ENCODE measurements around the gene MCTP1. TPM values are rescaled to one million over a fixed set of nuclear protein-coding genes. Genes with fewer than 3 reads are reported as not detected.

The MCTP1 gene
- total RNA-seq, 1 donor from 2014 or later = 3.7 TPM

DNA sequence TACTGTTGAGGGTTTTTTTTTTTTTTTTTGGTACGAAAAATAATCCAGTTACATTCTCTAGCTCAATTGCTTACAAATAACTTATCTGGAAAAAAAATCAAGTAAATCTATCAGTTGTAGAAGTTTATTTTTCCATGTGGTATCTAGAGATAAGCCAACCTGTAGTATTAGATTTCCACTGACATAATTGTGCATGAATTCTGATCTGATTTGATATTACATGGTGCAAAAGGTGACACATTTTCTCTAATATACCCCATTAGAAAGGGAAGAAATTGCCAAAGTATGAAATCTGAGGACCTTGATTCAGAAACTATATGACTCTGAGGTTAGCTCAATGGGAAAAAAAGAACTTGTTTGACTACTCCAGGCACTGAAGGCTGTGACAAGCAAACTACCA, 524.9 kb downstream of the MCTP1 start:
- Mint-ChIP-seq H3K4me3 (no peak overlapping the region), H3K9me3 (no peaks in the 10 kb centered on the region), H3K27me3 (ENCODE audit: insufficient read depth, low read depth) (no peaks in the 10 kb centered on the region), H3K4me1 (no peaks in the 10 kb centered on the region), H3K27ac (no peak overlapping the region), H3K36me3 (no peaks in the 10 kb centered on the region)
- Histone ChIP-seq H4K20me1 (ENCODE audit: low read depth) (no peaks in the 10 kb centered on the region), H3K9ac (no peak overlapping the region), H3K79me2 (ENCODE audit: low read depth) (no peaks in the 10 kb centered on the region), H3F3A (ENCODE audit: low read depth) (no peaks in the 10 kb centered on the region), H3K4me1 (no peaks in the 10 kb centered on the region), H3K4me3 (no peak overlapping the region), H3K36me3 (no peaks in the 10 kb centered on the region), H3K27ac (no peak overlapping the region), H3K9me3 (ENCODE audit: low read depth) (no peaks in the 10 kb centered on the region), H3K4me2 (no peak overlapping the region), H3K27me3 (no peaks in the 10 kb centered on the region), H2AFZ (replicated peaks) (no peak overlapping the region)
- DNase-seq (ENCODE audit: low spot score) = no peak
- TF ChIP-seq EZH2 (IDR thresholded peaks at IDR 0.05) (no peak), EZH2phosphoT487 (IDR thresholded peaks at IDR 0.05) (no peak)
- TF ChIP-seq, protein P1, sequence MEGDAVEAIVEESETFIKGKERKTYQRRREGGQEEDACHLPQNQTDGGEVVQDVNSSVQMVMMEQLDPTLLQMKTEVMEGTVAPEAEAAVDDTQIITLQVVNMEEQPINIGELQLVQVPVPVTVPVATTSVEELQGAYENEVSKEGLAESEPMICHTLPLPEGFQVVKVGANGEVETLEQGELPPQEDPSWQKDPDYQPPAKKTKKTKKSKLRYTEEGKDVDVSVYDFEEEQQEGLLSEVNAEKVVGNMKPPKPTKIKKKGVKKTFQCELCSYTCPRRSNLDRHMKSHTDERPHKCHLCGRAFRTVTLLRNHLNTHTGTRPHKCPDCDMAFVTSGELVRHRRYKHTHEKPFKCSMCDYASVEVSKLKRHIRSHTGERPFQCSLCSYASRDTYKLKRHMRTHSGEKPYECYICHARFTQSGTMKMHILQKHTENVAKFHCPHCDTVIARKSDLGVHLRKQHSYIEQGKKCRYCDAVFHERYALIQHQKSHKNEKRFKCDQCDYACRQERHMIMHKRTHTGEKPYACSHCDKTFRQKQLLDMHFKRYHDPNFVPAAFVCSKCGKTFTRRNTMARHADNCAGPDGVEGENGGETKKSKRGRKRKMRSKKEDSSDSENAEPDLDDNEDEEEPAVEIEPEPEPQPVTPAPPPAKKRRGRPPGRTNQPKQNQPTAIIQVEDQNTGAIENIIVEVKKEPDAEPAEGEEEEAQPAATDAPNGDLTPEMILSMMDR (IDR thresholded peaks at IDR 0.05) = no peak

DNA sequence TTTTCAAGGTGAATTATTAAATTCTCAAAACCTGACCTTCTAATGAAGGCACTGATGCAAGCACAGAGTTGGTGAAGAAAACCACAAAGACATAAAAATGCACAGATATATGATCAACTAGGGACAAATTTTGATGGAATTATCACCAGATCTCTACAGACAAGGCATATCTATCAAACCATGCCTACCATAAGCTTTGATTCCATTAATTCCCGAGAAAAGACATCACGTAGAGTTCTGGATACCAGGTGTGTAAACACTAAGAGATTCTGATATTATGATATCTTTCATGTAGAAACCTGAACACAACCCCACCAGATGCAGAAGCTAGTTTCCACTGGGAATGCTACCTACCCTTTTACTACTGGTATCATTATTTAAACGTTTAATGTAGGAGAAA, 525.9 kb downstream of the MCTP1 start:
- Histone ChIP-seq H2AFZ (replicated peaks) (no peak overlapping the region), H4K20me1 (ENCODE audit: low read depth) (no peaks in the 10 kb centered on the region), H3K27ac (no peak overlapping the region), H3K4me2 (no peak overlapping the region), H3K79me2 (ENCODE audit: low read depth) (no peaks in the 10 kb centered on the region), H3K9me3 (ENCODE audit: low read depth) (no peaks in the 10 kb centered on the region), H3K4me1 (no peaks in the 10 kb centered on the region), H3K9ac (no peak overlapping the region), H3K36me3 (no peaks in the 10 kb centered on the region), H3K27me3 (no peaks in the 10 kb centered on the region), H3K4me3 (no peak overlapping the region), H3F3A (ENCODE audit: low read depth) (no peaks in the 10 kb centered on the region)
- no peak for DNase-seq (ENCODE audit: low spot score)
- Mint-ChIP-seq H3K9me3 (no peaks in the 10 kb centered on the region), H3K27ac (no peak overlapping the region), H3K36me3 (no peaks in the 10 kb centered on the region), H3K27me3 (ENCODE audit: insufficient read depth, low read depth) (no peaks in the 10 kb centered on the region), H3K4me3 (no peak overlapping the region), H3K4me1 (no peaks in the 10 kb centered on the region)
- TF ChIP-seq, protein P1 (IDR thresholded peaks at IDR 0.05) = no peak
- no peak for TF ChIP-seq EZH2phosphoT487 (IDR thresholded peaks at IDR 0.05)
- no peak for TF ChIP-seq EZH2 (IDR thresholded peaks at IDR 0.05)

DNA sequence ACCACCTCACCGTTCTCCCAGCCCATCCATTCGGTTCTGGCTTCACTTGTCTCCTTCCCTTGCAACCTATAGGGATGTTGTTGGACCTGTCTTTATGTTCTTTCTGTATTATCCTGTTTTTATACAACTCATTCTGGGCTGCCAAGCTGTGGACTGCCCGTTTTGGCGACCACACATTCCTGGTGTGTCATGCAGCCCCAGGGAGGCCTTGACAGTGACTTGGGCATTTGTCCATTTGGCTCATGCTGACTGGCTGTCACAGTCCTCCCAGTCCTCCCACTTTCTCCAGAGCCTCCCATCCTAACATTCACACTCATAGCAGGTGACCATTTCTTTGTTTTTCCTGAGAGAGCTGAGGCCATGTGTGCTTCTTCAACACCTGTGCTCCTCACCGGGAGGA, 530.1 kb downstream of the MCTP1 start:
- H3K9ac ChIP-seq = no peak overlapping the region
- H3F3A ChIP-seq (ENCODE audit: low read depth) = no peaks in the 10 kb centered on the region
- Mint-ChIP-seq H3K9me3 (no peaks in the 10 kb centered on the region), H3K4me1 (peaks cover 14% of the 10 kb centered on the region), H3K27me3 (ENCODE audit: insufficient read depth, low read depth) (peaks cover 2% of the 10 kb centered on the region), H3K36me3 (no peaks in the 10 kb centered on the region), H3K27ac (no peak overlapping the region), H3K4me3 (no peak overlapping the region)
- TF ChIP-seq EZH2 (IDR thresholded peaks at IDR 0.05) = no peak
- TF ChIP-seq, protein P1 (IDR thresholded peaks at IDR 0.05) = no peak
- no peak for TF ChIP-seq EZH2phosphoT487 (IDR thresholded peaks at IDR 0.05)
- H3K4me2 ChIP-seq = no peak overlapping the region
- no peak for DNase-seq (ENCODE audit: low spot score)
- H2AFZ ChIP-seq (replicated peaks) = no peak overlapping the region
- H3K9me3 ChIP-seq (ENCODE audit: low read depth) = no peaks in the 10 kb centered on the region
- H3K79me2 ChIP-seq (ENCODE audit: low read depth) = no peaks in the 10 kb centered on the region
- H3K36me3 ChIP-seq = no peaks in the 10 kb centered on the region
- H3K27ac ChIP-seq = no peak overlapping the region
- no peaks in the 10 kb centered on the region for H3K27me3 ChIP-seq
- no peak overlapping the region for H3K4me3 ChIP-seq
- H3K4me1 ChIP-seq = no peaks in the 10 kb centered on the region
- no peaks in the 10 kb centered on the region for H4K20me1 ChIP-seq (ENCODE audit: low read depth)

Data from neural progenitor cell (in vitro differentiated cells).